ENCODE data around the gene POLR3A. TPM values are rescaled to one million over a fixed set of nuclear protein-coding genes. Genes with fewer than 3 reads are reported as not detected.
"Not testable (repeated sequence)": the region's sequence is repeated elsewhere in the genome, so short reads cannot be mapped to it uniquely, and the experiment has no call there.

POLR3A gene
- total RNA-seq, 1 donor from 2014 or later: 29.5 TPM

- intact Hi-C loops (cut with micrococcal nuclease); H3K36me3 Mint-ChIP-seq (ENCODE audit: low read depth); H3K9me3 Mint-ChIP-seq; H3K27ac Mint-ChIP-seq; DNase-seq (ENCODE audit: low spot score); H3K4me3 Mint-ChIP-seq; H3K27me3 Mint-ChIP-seq (ENCODE audit: insufficient read depth): not testable (repeated sequence)
- peaks cover 28% of the 10 kb centered on the region for H3K4me1 Mint-ChIP-seq (ENCODE audit: low read depth)
Observed at GRCh38 chr10:78064919-78065318, 35.6 kb upstream of the POLR3A start.

GRCh38 chr10:78063236-78063635 lies 33.9 kb upstream of the POLR3A start:
- no peaks in the 10 kb centered on the region for H3K36me3 Mint-ChIP-seq (ENCODE audit: low read depth)
- peaks cover 28% of the 10 kb centered on the region for H3K4me1 Mint-ChIP-seq (ENCODE audit: low read depth)
- H3K9me3 Mint-ChIP-seq: no peaks in the 10 kb centered on the region
- H3K4me3 Mint-ChIP-seq: no peak overlapping the region
- H3K27ac Mint-ChIP-seq: no peak overlapping the region
- peaks cover 2% of the 10 kb centered on the region for H3K27me3 Mint-ChIP-seq (ENCODE audit: insufficient read depth)
- no peak for DNase-seq (ENCODE audit: low spot score)
- intact Hi-C loops (cut with micrococcal nuclease): no loop called here

- peaks cover 28% of the 10 kb centered on the region for H3K4me1 Mint-ChIP-seq (ENCODE audit: low read depth)
- H3K27ac Mint-ChIP-seq: peak overlapping the region; percentile 57
- DNase-seq (ENCODE audit: low spot score): no peak
- no peaks in the 10 kb centered on the region for H3K9me3 Mint-ChIP-seq
- intact Hi-C loops (cut with micrococcal nuclease): no loop called here
- no peaks in the 10 kb centered on the region for H3K36me3 Mint-ChIP-seq (ENCODE audit: low read depth)
- no peak overlapping the region for H3K4me3 Mint-ChIP-seq
- peaks cover 2% of the 10 kb centered on the region for H3K27me3 Mint-ChIP-seq (ENCODE audit: insufficient read depth)
Observed at GRCh38 chr10:78062296-78062695, 33.0 kb upstream of the POLR3A start.

GRCh38 chr10:78059906-78060702 lies 30.8 kb upstream of the POLR3A start:
- Mint-ChIP-seq H3K36me3 (ENCODE audit: low read depth) (no peaks in the 10 kb centered on the region), H3K4me3 (no peak overlapping the region), H3K4me1 (ENCODE audit: low read depth) (peaks cover 10% of the 10 kb centered on the region), H3K9me3 (no peaks in the 10 kb centered on the region), H3K27me3 (ENCODE audit: insufficient read depth) (no peaks in the 10 kb centered on the region), H3K27ac (no peak overlapping the region)
- DNase-seq (ENCODE audit: low spot score): no peak
- intact Hi-C loops (cut with micrococcal nuclease): loop anchor here (5.0 kb wide), 1 partner anchor 872 kb away; no protein-coding TSS in a partner anchor

- intact Hi-C loops (cut with micrococcal nuclease): loop anchor here (5.0 kb wide), 1 partner anchor 874 kb away; no protein-coding TSS in a partner anchor
- no peaks in the 10 kb centered on the region for H3K36me3 Mint-ChIP-seq (ENCODE audit: low read depth)
Observed at GRCh38 chr10:78058562-78058961, 29.2 kb upstream of the POLR3A start.

DNA sequence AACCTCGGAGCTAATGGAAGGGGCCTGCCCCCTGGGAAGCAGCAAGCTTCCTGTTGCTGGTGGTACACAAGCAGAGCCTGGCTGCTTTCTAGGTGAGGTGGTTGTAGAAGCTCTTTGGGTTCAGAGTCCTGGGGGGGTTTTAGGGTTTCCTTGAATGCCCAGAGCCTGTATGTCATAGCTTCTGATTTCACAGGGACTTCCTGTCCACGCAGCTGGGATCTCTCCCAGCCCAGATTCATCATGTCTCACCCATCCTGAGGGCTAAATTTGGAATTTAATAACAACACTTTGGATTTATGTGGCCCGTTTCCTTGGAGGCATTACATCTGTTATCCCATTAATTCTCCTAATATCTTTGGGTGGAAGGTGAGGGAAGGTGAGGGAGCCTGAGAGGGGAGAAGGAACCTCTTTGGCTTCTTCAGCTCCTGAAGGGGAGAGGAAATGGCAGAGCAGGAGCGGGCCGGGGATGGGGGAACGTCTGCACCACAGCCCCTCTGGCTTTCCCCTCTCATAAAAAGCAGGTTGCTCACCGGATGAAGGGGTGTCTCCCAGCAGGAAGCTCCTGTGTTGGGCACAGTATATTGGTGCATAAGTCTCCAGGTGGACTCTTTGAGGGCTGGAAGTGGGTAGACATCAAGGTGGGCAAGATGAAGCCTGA lies 24.0 kb upstream of the POLR3A start:
- Mint-ChIP-seq H3K9me3 (no peaks in the 10 kb centered on the region), H3K27me3 (ENCODE audit: insufficient read depth) (no peaks in the 10 kb centered on the region), H3K36me3 (ENCODE audit: low read depth) (no peaks in the 10 kb centered on the region), H3K4me1 (ENCODE audit: low read depth) (no peaks in the 10 kb centered on the region), H3K27ac (no peak overlapping the region), H3K4me3 (no peak overlapping the region)
- no peak for DNase-seq (ENCODE audit: low spot score)
- intact Hi-C loops (cut with micrococcal nuclease): no loop called here

More at GRCh38 chr10:78058562-78058961, 29.2 kb upstream of the POLR3A start:
- Mint-ChIP-seq H3K27me3 (ENCODE audit: insufficient read depth) (no peaks in the 10 kb centered on the region), H3K4me1 (ENCODE audit: low read depth) (peaks cover 10% of the 10 kb centered on the region), H3K27ac (no peak overlapping the region), H3K9me3 (no peaks in the 10 kb centered on the region), H3K4me3 (no peak overlapping the region)
- DNase-seq (ENCODE audit: low spot score): no peak

DNA sequence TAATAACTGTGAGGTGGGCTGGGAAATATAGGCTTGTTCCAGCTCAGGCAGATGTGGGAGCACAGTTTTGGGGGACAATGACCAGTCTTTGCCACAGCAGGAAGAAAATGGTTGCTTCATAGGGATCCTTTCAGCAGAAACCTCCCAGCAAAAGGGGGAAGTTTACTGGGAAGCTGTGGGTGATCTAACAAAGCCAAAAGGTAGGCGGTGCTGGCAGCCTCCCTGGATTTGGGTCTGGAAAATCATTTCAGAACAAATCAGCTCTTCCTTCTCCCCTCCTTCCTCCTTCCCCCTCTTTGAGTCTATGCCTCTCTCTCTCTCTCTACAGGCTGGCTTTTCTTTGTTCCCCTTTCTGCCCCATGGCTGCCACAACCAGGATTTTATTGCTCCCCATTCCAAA lies 20.5 kb upstream of the POLR3A start:
- H3K27me3 Mint-ChIP-seq (ENCODE audit: insufficient read depth): no peaks in the 10 kb centered on the region
- intact Hi-C loops (cut with micrococcal nuclease): loop anchor here (5.0 to 10.0 kb wide), 3 partner anchors 365 to 1017 kb away; partner anchors contain the start of gene ZMIZ1
- H3K27ac Mint-ChIP-seq: no peak overlapping the region
- H3K4me1 Mint-ChIP-seq (ENCODE audit: low read depth): peaks cover 12% of the 10 kb centered on the region
- H3K9me3 Mint-ChIP-seq: no peaks in the 10 kb centered on the region
- H3K36me3 Mint-ChIP-seq (ENCODE audit: low read depth): peaks cover 1% of the 10 kb centered on the region
- H3K4me3 Mint-ChIP-seq: no peak overlapping the region
- DNase-seq (ENCODE audit: low spot score): no peak

- H3K9me3 Mint-ChIP-seq: no peaks in the 10 kb centered on the region
- H3K36me3 Mint-ChIP-seq (ENCODE audit: low read depth): peaks cover 15% of the 10 kb centered on the region
- peaks cover 30% of the 10 kb centered on the region for H3K4me1 Mint-ChIP-seq (ENCODE audit: low read depth)
- DNase-seq (ENCODE audit: low spot score): peak; percentile 61
- no peak overlapping the region for H3K27ac Mint-ChIP-seq
- intact Hi-C loops (cut with micrococcal nuclease): loop anchor here (1.0 to 10.0 kb wide), 5 partner anchors 367 to 1148 kb away; partner anchors contain the start of gene ZMIZ1
- no peaks in the 10 kb centered on the region for H3K27me3 Mint-ChIP-seq (ENCODE audit: insufficient read depth)
- H3K4me3 Mint-ChIP-seq: no peak overlapping the region
Observed at GRCh38 chr10:78047314-78047891, 18.1 kb upstream of the POLR3A start.

DNA sequence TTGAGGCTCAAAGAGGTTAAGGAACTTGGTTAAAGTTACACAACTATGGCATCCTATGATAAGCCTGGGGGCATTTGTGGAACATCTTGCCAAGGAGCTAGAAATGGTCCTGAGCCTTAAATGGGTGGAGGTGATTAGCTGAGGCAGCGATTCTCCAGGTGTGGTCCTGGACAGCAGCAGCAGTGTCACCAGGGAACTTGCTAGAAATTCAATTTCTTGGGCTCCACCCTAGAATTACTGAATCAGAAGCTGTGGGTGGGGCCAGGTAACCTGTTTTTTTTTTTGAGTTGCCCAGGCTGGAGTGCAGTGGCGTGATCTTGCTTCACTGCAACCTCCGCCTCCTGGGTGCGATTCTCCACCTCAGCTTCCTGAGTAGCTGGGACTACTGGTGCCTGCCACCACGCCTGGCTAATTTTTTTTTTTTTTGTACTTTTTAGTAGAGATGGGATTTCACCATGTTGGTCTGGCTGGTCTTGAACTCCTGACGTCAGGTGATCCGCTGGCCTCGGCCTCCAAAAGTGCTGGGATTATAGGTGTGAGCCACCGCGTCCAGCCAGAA lies 17.5 kb upstream of the POLR3A start:
- no peaks in the 10 kb centered on the region for H3K9me3 Mint-ChIP-seq
- H3K27me3 Mint-ChIP-seq (ENCODE audit: insufficient read depth): no peaks in the 10 kb centered on the region

GRCh38 chr10:78045856-78046255 lies 16.5 kb upstream of the POLR3A start:
- intact Hi-C loops (cut with micrococcal nuclease): loop anchor here (5.0 to 10.0 kb wide), 3 partner anchors 369 to 1021 kb away; partner anchors contain the start of gene ZMIZ1
- DNase-seq (ENCODE audit: low spot score): no peak
- Mint-ChIP-seq H3K4me1 (ENCODE audit: low read depth) (peaks cover 42% of the 10 kb centered on the region), H3K9me3 (no peaks in the 10 kb centered on the region), H3K27ac (no peak overlapping the region), H3K27me3 (ENCODE audit: insufficient read depth) (no peaks in the 10 kb centered on the region), H3K4me3 (no peak overlapping the region), H3K36me3 (ENCODE audit: low read depth) (peaks cover 29% of the 10 kb centered on the region)

More for the DNA sequence above, 17.5 kb upstream of the POLR3A start:
- H3K36me3 Mint-ChIP-seq (ENCODE audit: low read depth): peaks cover 20% of the 10 kb centered on the region
- peaks cover 34% of the 10 kb centered on the region for H3K4me1 Mint-ChIP-seq (ENCODE audit: low read depth)
- H3K27ac Mint-ChIP-seq: no peak overlapping the region
- intact Hi-C loops (cut with micrococcal nuclease): loop anchor here (1.0 to 10.0 kb wide), 5 partner anchors 368 to 1149 kb away; partner anchors contain the start of gene ZMIZ1
- H3K4me3 Mint-ChIP-seq: no peak overlapping the region
- DNase-seq (ENCODE audit: low spot score): no peak

- H3K4me1 Mint-ChIP-seq (ENCODE audit: low read depth): peaks cover 46% of the 10 kb centered on the region
- intact Hi-C loops (cut with micrococcal nuclease): loop anchor here (5.0 to 10.0 kb wide), 3 partner anchors 370 to 1022 kb away; partner anchors contain the start of gene ZMIZ1
- DNase-seq (ENCODE audit: low spot score): no peak
- H3K27me3 Mint-ChIP-seq (ENCODE audit: insufficient read depth): no peaks in the 10 kb centered on the region
- H3K9me3 Mint-ChIP-seq: no peaks in the 10 kb centered on the region
- no peak overlapping the region for H3K4me3 Mint-ChIP-seq
- peaks cover 35% of the 10 kb centered on the region for H3K36me3 Mint-ChIP-seq (ENCODE audit: low read depth)
- peak overlapping the region; percentile 11 for H3K27ac Mint-ChIP-seq
Observed at GRCh38 chr10:78045237-78045636, 15.9 kb upstream of the POLR3A start.

DNA sequence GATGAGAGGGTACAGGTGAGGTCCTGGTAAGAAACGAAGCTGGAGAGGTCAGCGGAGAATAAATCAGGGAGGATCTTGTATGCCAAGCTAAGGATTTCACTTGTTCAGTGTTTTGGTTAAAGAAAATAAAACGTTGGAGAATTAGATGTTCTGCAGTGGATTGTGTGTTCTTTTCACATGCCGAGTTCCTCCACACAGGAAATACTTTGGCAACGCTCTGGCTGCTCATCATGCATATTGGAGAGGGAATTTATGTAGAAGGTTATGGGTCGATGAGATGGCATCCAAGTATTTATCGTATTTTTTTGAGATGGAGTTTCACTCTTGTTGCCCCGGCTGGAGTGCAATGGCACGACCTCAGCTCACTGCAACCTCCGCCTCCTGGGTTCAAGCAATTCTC lies 15.4 kb upstream of the POLR3A start:
- H3K9me3 Mint-ChIP-seq: no peaks in the 10 kb centered on the region
- no peak for DNase-seq (ENCODE audit: low spot score)
- H3K36me3 Mint-ChIP-seq (ENCODE audit: low read depth): peaks cover 39% of the 10 kb centered on the region
- no peaks in the 10 kb centered on the region for H3K27me3 Mint-ChIP-seq (ENCODE audit: insufficient read depth)
- peak overlapping the region; percentile 2 for H3K27ac Mint-ChIP-seq
- no peak overlapping the region for H3K4me3 Mint-ChIP-seq
- H3K4me1 Mint-ChIP-seq (ENCODE audit: low read depth): peaks cover 50% of the 10 kb centered on the region
- intact Hi-C loops (cut with micrococcal nuclease): loop anchor here (5.0 to 10.0 kb wide), 3 partner anchors 370 to 1023 kb away; partner anchors contain the start of gene ZMIZ1
